Measurements from ENCODE around the gene ATP6AP2.

Gene ATP6AP2

DNA sequence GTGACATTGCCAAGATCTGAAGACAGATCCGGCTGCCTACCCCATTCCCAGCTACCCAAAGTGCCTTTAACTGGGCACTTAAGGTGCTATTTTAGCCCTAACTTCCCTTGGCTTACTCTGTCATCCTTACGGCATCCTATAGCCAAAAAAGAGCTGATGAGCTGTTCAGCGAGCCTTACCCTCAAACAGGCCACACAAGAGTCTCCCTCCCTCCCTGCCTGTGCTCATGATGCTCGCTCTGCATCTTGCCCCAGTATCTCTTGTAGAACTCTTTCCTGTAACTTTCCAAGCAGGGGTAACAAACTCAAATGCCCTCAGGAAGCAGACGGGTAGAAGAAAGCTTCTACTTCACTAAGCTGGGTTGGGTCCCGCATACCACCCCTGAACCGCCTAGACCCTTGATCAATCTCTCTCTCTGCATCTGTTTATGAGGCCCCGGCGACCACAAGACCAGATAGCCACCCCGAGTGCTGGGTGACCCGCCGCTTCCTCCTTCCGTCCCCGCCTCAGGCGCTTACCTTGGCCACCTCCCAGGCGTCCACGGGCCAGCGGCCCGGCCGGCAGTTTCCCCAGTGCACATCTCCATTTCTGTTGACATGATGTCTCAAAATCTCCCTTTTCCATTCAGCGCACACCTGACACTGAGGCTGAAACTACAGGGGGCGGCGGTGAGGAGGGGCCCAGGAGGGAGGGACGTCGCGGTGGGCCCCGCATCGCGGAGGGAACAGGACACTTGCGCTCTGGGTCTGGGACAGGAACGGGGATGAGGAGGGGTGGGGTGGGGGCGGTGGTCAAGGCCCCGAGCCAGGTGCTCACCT, 65.9 kb downstream of the ATP6AP2 start:
- no peak for DNase-seq

DNA sequence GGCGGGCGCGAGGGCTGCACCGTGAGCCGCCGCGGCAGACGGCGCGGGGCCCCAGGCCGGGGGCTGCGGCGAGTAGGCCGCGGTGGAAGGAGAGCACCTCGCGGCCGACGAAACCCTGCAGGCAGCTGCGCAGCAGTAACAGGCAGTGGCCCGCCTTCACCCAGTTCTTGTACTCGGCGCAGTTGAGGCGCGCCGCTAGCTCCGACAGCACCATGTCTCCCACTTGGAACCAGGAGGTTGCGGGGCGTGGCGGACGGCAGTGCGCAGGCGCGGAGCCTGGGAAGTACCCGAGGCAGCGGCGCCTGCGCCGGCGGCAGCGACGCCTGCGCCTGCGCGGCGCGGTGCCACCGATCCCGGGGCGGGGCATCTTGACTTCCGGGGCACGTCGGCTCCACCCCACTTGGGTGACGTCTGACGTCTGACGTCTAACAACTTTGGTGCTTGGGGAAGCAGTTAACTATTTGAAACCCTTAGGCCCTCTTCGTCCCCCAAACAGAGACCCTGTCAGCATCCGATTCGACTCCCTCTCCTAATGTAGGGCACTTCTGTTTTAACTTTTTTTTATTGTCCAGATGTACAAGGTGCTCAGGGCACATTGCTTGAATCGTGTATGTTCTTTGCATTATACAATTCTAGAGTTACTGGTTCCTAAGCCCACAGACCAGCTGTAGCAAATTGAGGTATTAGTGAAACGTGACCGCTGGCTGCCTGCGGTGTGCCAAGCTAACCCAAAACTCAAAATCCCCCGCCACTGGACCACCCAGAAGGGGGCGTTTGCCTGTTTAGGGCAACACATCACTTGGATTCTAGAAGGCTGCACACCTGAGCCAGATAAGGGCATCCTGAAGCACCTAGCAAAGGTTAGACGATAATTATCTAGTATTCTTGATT, 66.8 kb downstream of the ATP6AP2 start, which contains the start of gene CXorf38:
CXorf38 (minus strand) TSS at position 255 of the 891 bp plus-strand sequence; CDS start at position 214, 41 bp downstream.
- peak; percentile 48 for DNase-seq

DNA sequence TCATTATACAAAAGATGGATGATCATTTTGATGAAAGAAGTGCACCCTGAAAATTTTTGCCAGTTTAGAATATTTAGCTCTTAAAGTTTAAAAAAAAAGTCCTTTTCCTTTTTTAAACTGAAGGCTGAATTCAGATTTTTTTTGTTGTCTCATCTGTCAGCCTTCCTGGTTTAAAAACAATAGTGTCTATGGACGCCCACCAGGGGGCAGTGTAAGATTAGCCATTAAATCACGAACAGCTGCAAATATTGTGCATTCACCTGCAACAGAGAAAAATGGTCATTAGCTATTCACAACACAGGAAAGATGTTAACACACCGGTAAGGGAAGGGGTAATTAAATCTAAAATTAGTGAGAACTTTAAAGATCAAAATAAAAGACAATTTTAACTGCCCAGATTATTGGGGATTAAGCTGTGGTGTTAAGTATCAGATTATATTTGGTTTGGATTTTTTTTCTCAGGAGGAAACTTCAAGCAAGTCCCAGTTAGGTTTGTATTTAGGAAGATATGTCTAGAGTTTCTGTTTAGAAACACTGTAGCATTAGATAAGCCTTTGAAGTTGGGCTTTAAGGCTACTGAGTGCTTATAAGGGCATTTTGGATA, 71.0 kb downstream of the ATP6AP2 start:
- DNase-seq: peak; percentile 15

DNA sequence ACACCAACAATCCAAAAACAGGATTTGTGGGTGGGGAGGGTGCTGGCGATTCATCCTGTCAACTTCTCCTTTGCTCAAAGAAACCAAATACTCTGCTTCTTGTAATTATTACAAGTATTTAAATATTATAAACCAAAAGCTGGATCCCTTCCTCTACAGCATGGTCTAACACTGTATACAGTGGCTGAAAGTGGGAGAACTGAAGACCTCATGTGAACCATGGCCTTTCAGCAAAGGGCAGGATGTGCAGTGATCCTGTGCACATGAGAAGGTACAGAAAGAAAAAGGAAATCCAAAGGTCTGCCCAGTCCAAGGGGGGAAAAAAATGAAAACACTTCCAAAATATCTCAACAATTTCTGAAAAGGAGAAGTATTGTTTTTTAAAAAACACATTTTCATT, 71.9 kb downstream of the ATP6AP2 start:
- no peak for DNase-seq

DNA sequence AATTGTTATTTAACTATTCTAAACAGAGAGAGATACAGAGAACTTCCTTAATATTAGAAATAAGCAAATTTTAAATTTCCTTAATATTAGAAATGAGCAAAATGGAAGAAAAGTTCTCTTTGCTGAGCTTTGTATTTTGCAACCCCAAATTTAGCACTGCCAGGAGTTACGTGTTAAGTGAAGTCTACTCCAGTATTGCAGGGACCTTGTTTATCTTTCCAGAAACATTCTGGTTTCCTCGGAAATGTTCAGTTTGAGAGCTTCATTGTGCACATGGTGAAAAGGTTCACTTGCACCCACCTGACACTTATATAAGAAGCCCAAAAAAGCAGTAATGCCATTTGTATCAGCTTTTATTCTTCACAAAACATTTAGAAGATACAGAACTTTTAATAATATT, 72.8 kb downstream of the ATP6AP2 start:
- DNase-seq: no peak

Measured in NCI-H1436 treated with DMSO at 0.1 percent for 48 hours (cell line).